ENCODE results near the gene GAS6.

Gene GAS6

GRCh38 chr13:113817860-113818691 is 45.8 kb downstream of the GAS6 start:
- no peak for DNase-seq

- DNase-seq, result peak; percentile 30
Observed at GRCh38 chr13:113816946-113817859, 46.7 kb downstream of the GAS6 start.

DNA sequence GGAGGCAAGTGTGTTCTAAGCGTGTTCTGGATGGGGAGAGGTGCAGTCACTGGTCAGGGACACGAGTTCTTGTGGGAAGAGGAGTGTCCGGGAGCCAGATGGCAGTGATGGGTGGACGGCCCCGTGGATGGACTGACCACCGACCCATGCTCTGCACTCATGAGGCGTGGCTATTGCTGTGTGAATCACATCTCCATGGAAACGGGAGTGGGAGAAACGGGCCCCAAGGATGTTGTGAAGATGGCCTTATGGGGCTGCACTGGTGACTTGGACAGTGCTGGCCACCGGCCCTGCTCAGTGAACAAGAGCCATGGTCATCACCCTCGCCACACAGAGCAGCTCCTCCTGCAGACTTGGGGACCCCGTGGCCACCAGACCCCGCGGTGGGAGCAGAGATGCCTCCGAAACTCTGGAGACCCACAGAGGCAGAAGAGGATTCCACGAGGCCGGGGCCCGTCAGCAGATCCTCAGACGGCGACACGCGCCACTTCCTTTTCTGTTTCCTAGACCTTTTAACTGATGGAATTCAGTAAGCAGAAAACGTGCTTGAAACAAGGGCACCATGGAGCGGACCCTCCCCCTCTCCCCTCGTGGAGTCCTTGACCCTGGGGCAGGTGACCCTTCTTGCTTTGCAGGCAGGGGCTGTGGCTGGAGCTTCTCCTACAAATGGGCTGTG is 47.5 kb downstream of the GAS6 start:
- no peak for DNase-seq

DNA sequence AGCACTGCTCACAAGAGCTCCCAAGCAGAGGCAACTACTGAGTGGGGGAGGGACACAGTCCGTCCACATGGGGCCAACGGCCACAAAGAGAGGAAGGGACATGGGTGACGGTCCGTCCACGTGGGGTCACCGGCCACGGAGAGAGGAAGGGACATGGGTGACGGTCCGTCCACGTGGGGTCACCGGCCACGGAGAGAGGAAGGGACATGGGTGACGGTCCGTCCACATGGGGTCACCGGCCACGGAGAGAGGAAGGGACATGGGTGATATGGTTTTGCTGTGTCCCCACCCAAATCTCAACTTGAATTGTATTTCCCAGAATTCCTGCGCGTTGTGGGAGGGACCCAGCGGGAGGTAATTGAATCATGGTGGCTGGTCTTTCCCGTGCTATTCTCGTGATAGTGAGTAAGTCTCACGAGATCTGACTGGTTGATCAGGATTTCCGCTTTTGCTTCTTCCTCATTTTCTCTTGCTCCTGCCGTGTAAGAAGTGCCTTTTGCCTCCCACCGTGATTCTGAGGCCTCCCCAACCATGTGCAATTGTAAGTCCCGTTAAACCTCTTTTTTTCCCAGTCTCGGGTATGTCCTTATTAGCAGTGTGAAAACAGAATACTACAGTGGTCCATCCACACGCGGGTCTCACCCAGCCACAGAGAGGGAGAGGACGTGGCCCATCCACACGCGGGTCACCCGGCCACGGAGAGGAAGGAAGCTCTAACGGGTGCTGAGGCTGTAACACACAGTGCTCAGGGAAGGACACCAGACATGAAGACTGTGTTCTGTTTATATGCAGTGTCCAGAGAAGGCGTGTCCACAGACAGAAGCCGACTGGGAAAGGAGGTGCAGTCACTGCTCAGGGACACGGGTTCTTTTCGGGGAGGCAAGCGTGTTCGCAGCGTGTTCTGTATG is 48.5 kb downstream of the GAS6 start:
- DNase-seq, result peak; percentile 66

GRCh38 chr13:113814435-113814821 is 49.4 kb downstream of the GAS6 start:
- DNase-seq, result no peak

GRCh38 chr13:113813749-113814434 is 50.0 kb downstream of the GAS6 start:
- DNase-seq, result no peak

DNA sequence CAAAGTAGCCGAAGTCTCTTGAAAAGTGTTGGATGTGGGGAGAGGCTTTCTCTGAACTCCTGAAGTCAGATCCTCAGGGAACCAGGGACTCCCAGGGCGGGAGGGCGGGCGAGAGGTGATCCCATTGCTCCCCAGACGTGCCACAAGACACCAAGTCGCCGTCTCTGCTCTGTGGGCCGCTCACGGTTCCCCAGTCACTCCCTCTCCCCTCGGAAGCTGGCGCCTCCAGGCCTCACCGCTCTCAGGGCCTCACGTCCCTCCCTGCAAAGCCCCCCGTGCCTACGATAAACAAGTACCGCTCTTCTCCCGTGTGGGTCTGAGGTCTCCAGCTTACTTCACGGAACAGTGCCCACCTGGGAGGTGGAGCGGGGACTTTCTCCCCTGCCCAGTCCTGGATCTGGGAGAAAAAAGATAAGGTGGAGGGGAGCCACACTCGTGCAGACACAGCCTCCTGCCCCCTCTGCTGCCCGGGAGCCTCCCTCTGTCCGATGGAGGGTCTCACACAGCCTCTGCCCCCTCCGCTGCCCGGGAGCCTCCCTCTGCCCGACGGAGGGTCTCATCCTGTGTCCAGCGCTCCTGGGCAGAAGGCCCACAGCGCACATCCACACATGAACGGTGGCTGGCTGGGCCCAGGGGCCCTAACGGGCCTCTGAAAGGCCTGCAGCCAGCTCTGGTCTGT is 50.7 kb downstream of the GAS6 start:
- DNase-seq, result no peak

DNA sequence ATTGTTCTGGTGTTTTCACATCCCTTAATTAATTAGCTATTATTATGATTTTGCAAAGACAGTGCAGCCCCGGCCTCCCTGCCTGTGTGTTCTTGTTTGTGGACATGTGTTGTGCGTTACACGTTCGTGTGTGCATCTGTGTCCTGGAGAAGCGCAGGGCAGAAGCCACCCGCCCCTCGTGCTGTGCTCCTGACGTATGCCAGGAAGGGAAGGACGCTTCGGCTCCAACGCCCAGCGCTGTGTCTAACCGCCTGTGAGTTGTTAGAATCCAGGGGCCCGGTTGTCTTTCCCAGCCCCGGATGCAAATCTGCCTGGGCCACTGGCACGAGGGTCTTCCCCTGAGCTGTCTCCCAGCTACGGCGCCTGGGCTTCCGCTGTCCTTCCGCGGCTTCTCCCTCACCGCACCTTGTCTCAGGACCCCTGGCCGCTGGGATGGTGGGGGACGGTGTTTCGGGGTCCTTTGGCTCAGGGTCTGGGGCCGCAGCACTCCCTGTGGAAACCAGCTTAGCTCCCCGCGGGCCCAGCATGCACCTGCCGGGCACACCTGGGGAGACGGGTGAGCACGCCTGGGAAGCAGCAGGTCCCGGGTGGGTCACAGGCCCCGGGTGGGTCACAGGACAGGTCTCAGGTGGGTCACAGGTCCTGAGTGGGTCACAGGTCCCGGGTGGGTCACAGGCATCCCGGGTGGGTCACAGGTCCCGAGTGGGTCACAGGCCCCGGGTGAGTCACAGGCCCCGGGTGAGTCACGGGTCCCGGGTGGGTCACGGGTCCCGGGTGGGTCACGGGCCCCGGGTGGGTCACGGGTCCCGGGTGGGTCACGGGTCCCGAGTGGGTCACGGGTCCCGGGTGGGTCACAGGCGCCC is 51.5 kb downstream of the GAS6 start:
- DNase-seq, result no peak

DNA sequence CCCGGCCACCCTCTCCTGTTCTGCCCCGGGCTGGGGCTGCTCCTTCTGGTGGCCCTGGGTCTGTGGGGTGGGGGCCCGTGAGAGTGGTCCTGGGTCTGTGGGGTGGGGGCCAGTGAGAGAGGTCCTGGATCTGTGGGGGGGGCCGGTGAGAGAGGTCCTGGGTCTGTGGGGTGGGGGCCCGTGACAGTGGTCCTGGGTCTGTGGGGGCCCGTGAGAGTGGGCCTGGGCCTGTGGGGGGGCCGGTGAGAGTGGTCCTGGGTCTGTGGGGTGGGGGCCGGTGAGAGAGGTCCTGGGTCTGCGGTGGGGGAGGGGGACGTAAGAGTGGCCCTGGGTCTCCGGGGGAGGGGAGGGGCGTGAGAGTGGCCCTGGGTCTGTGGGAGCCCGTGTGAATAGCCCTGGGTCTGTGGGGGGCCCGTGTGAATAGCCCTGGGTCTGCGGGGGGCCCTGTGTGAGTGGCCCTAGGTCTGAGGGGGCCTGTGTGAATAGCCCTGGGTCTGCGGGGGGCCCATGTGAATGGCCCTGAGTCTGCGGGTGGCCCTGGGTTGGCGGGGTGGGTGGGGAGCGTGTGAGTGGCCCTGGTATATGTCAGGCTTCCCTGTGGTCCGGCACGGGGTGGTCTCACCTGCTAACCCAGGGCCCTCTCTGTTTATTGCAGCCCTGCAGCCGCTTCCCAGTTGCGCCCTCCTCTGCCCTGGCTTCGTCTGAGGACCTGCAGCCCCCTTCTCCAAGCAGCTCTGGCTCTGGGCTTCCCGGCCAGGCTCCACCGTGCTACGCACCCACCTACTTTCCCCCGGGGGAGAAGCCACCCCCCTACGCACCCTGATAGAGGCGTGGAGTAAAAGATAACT is 52.6 kb downstream of the GAS6 start:
- no peak for DNase-seq

GRCh38 chr13:113810640-113811039 is 53.2 kb downstream of the GAS6 start:
- no peak for DNase-seq

DNA sequence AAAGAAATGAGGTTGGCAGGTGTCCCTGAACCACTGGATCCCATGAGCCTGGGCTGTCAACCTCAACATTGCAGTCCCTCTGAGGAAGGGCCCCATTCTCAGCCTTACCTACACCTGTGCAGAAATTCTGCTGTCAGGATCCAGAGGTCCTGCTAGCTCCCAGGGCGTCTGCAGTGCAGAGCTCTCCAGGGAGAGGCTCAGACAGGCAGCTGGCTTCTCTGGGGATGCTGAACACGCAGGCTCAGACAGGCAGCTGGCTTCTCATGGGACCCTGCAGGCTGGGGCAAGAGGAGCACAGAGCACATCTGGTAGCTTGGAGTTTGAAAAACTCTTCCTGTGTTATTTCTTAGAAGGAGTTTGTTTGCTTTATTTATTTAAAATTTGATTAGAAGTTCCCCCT is 53.9 kb downstream of the GAS6 start:
- DNase-seq, result no peak

DNA sequence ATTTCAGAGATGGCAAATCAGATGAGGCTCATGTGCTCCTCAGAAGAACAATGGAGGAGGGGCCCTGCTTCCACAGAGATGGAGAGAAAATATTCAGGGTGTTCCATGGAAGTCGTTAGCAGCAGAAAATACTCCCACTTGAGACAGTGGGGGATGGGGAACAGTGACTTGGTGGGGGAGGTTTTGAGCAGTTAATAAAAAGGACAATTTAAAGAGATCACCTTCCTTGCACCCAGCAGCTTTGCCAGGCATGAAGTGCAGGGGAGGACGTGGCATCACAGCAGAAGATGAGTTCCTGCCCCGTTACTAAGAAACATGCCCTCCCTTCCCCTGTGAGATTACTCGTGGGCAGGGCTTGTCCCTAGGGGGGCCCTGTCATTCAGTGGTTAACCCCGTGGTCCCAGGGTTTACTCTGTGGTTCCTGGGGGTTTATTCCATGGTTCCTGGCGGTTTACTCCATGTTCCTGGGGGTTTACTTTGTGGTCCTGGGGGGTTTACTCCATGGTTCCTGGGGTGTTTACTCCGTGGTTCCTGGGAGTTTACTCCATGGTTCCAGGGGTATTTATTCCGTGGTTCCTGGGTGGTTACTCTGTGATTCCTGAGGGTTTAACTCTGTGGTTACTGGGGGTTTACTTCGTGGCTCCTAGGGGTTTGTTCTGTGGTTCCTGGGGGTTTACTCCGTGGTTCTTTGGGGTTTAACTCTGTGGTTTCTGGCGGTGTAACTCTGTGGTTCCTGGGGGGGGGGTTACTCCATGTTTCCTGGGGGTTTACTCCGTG is 55.6 kb downstream of the GAS6 start:
- no peak for DNase-seq

DNA sequence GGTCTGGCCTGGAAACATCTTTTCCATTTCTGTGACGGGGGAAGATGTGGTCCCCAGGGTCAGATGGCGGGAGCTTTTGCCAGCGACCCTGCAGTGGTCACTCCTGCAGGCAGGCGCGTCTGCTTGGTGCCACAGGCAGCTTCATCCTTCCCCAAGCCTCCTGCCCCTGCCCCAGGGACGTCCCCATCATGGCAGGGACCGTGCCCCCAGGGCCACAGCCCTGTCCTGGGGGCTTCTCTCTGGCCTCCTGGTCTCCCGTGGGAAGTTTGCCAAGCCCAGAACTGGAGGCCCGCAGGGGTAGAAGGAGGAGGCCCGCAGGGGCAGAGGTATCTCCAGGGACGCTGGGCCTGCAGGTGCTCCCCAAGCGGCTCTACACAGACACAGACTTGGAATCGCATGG is 57.4 kb downstream of the GAS6 start:
- DNase-seq, result no peak

DNA sequence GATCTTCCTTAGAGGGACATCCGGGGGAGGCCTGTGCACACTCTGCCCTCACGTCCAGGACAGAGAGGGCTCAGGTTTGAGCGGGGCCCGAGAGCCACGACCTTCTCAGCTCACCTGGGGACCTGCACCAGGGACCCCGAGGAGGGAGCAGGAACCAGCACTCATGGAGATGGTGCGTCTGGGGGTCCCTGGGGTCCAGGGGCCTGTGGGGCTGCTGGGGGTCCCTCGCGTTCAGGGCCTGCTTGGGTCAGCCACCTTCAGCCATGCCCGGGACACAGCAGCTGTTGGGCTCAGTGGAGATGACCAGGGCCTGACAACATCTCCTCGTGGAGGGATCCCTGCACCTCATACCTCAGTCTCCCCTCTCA is 57.8 kb downstream of the GAS6 start:
- no peak for DNase-seq

- no peak for DNase-seq
Observed at GRCh38 chr13:113805431-113806103, 58.3 kb downstream of the GAS6 start.

- no peak for DNase-seq
Observed at GRCh38 chr13:113804703-113805430, 59.0 kb downstream of the GAS6 start.
